ENCODE results near the gene CABYR.
A peak's percentile ranks its signal among the peaks of the same experiment; 100 is the strongest.
"Not testable (repeated sequence)": the region's sequence is repeated elsewhere in the genome, so short reads cannot be mapped to it uniquely, and the experiment has no call there.

The CABYR gene

GRCh38 chr18:24138409-24138788 lies 463 bp upstream of the CABYR start:
- Histone ChIP-seq H3K27me3 (ENCODE audit: insufficient read depth, poor library complexity, severe bottlenecking) (peaks cover 3% of the 10 kb centered on the region), H3K27ac (replicated peaks) (no peak overlapping the region), H3K4me3 (replicated peaks; ENCODE audit: insufficient read depth, low read length) (peak overlapping the region; percentile 17)
- TF ChIP-seq CTCF (IDR thresholded peaks at IDR 0.05; ENCODE audit: insufficient read depth, low read length) (no peak), POLR2AphosphoS5 (IDR thresholded peaks at IDR 0.05; ENCODE audit: low read depth) (no peak), SPI1 (IDR thresholded peaks at IDR 0.05; ENCODE audit: borderline replicate concordance, low read depth) (no peak), GABPA (IDR thresholded peaks at IDR 0.05; ENCODE audit: low read depth) (no peak)
- TF ChIP-seq, protein P1, sequence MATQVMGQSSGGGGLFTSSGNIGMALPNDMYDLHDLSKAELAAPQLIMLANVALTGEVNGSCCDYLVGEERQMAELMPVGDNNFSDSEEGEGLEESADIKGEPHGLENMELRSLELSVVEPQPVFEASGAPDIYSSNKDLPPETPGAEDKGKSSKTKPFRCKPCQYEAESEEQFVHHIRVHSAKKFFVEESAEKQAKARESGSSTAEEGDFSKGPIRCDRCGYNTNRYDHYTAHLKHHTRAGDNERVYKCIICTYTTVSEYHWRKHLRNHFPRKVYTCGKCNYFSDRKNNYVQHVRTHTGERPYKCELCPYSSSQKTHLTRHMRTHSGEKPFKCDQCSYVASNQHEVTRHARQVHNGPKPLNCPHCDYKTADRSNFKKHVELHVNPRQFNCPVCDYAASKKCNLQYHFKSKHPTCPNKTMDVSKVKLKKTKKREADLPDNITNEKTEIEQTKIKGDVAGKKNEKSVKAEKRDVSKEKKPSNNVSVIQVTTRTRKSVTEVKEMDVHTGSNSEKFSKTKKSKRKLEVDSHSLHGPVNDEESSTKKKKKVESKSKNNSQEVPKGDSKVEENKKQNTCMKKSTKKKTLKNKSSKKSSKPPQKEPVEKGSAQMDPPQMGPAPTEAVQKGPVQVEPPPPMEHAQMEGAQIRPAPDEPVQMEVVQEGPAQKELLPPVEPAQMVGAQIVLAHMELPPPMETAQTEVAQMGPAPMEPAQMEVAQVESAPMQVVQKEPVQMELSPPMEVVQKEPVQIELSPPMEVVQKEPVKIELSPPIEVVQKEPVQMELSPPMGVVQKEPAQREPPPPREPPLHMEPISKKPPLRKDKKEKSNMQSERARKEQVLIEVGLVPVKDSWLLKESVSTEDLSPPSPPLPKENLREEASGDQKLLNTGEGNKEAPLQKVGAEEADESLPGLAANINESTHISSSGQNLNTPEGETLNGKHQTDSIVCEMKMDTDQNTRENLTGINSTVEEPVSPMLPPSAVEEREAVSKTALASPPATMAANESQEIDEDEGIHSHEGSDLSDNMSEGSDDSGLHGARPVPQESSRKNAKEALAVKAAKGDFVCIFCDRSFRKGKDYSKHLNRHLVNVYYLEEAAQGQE (IDR thresholded peaks at IDR 0.05; ENCODE audit: insufficient replicate concordance, low read depth), result no peak
- DNase-seq (ENCODE audit: low read depth in 1 of 2, low spot score in 1 of 2), result peak in 1 of 2 experiments; percentile 19

- TF ChIP-seq POLR2AphosphoS5 (IDR thresholded peaks at IDR 0.05; ENCODE audit: low read depth), result no peak
- no peak for TF ChIP-seq SPI1 (IDR thresholded peaks at IDR 0.05; ENCODE audit: borderline replicate concordance, low read depth)
- TF ChIP-seq GABPA (IDR thresholded peaks at IDR 0.05; ENCODE audit: low read depth), result no peak
- no peak for TF ChIP-seq CTCF (IDR thresholded peaks at IDR 0.05; ENCODE audit: insufficient read depth, low read length)
- TF ChIP-seq, protein P1 (IDR thresholded peaks at IDR 0.05; ENCODE audit: insufficient replicate concordance, low read depth), result no peak
- no peak for DNase-seq (ENCODE audit: low read depth in 1 of 2, low spot score in 1 of 2)
- Histone ChIP-seq H3K27ac (replicated peaks) (no peak overlapping the region), H3K27me3 (ENCODE audit: insufficient read depth, poor library complexity, severe bottlenecking) (peaks cover 3% of the 10 kb centered on the region), H3K4me3 (replicated peaks; ENCODE audit: insufficient read depth, low read length) (no peak overlapping the region)
These were observed 1.8 kb downstream of the CABYR start for GRCh38 chr18:24140697-24141096.

DNA sequence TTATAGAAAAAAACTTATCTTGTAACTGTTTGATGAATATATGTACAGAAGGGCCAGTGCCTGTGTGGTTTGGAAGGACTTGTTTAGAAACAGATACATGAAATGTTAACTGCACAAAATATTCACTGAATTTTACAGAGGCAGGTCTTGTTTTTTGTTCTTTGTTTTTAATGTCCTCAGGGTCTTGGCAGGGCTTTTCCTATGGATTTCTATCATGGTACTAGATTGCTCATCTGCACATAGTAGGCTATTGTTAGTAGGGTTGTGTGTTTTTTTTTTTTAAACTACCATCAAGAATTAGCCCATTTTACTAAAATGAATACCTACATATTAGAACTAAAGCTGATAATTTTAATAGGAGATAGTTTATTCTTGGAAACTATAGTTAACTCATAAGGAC lies 3.5 kb downstream of the CABYR start:
- no peak overlapping the region for H3K4me3 ChIP-seq (replicated peaks; ENCODE audit: insufficient read depth, low read length)
- H3K27me3 ChIP-seq (ENCODE audit: insufficient read depth, poor library complexity, severe bottlenecking), result peaks cover 3% of the 10 kb centered on the region
- TF ChIP-seq CTCF (IDR thresholded peaks at IDR 0.05; ENCODE audit: insufficient read depth, low read length) (no peak), POLR2AphosphoS5 (IDR thresholded peaks at IDR 0.05; ENCODE audit: low read depth) (no peak), GABPA (IDR thresholded peaks at IDR 0.05; ENCODE audit: low read depth) (no peak), SPI1 (IDR thresholded peaks at IDR 0.05; ENCODE audit: borderline replicate concordance, low read depth) (no peak)
- TF ChIP-seq, protein P1 (IDR thresholded peaks at IDR 0.05; ENCODE audit: insufficient replicate concordance, low read depth), result no peak

DNA sequence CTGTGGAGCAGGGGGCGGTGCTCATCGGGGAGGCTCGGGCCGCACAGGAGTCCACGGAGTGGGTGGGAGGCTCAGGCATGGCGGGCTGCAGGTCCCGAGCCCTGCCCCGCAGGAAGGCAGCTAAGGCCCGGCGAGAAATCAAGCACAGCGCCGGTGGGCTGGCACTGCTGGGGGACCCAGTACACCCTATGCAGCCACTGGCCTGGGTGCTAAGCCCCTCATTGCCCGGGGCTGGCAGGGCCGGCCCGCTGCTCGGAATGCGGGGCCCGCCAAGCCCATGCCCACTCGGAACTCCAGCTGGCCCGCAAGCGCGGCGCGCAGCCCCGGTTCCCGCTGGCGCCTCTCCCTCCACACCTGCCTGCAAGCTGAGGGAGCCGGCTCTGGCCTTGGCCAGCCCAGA lies 10.7 kb downstream of the CABYR start:
- H3K27me3 ChIP-seq (ENCODE audit: insufficient read depth, poor library complexity, severe bottlenecking); H3K4me3 ChIP-seq (replicated peaks; ENCODE audit: insufficient read depth, low read length); DNase-seq (ENCODE audit: low read depth in 1 of 2, low spot score in 1 of 2); H3K27ac ChIP-seq (replicated peaks): not testable (repeated sequence)

More for the DNA sequence above, 3.5 kb downstream of the CABYR start:
- H3K27ac ChIP-seq (replicated peaks), result no peak overlapping the region
- DNase-seq (ENCODE audit: low read depth in 1 of 2, low spot score in 1 of 2), result no peak

Data from HL-60 (cell line).